ENCODE measurements around the gene PTX4.

PTX4 gene

DNA sequence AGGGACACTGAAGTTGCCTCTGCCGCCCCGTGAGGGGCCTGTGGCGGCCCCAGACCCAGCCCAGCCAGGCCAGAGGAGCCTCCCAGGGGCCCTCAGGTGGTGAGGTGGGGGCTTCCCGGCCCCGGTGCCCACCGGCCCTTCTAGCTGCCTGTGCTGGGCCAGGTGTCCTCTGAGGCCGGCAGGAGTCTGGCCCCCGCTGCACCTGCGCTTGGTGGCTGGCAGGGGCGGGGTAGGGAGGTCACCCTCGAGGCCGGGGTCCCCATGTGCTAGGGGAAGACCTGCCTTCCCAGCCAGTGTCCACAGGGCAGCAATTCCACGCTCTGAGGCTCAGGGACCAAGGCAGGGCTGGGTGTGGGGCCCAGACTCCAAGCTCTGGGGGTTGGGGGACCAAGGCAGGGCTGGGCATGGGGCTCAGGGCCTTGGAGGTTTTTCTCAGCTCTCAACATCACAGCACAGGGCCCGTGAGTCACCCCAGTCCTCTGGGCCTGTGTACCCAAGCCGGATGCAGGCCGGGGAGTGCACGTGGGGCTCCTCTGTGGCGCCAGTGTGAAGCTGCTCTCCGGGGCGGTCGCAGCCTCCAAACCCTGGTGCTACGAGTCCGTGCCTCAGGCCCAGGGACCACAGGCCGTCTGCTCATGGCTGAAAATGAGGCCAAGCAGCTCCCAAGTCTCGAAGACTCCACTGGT, 43.1 kb downstream of the PTX4 start:
- TF ChIP-seq GATA2 (IDR thresholded peaks at IDR 0.05; ENCODE audit: low read depth, low read length) (no peak), GATA3 (IDR thresholded peaks at IDR 0.05; ENCODE audit: low read depth, low read length) (no peak)

DNA sequence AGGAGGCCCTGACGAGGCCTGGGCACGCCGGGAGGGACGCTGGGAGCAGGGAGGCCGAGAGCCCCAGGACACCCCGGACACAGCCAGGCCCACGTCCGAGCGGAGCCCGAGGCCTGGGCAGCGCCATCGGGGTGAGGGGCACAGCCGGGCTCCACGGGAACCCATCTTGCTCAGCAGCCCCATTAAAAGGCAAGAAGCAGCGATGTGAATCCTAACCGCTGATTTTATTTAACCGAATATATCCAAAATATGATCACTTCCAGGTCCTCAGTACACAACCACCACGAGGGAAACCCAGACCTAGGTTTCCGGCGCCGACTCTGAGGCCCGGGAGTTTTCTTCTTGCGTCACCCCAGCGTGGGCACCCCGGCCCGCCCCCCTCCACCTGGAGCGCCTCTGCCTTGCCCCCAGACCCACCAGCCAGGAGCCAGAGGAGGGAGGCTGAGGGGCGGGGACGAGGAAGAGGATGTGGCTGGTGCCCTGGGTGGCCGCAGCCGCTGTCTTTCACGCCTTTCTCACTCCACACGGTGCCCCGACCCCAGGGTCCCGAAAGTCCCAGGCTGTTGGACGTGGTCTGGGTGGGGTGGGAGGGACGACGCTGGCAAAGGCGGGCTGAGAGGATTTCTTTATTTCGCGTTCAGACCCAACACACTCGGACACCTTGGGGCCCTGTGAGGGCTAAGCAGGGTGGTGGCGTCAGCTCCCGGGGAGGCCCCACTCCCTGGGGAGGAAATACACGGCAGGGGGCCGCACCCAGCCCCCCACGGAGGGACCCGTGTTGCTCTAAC, 43.8 kb downstream of the PTX4 start:
- TF ChIP-seq GATA2 (IDR thresholded peaks at IDR 0.05; ENCODE audit: low read depth, low read length) (no peak), GATA3 (IDR thresholded peaks at IDR 0.05; ENCODE audit: low read depth, low read length) (no peak)

DNA sequence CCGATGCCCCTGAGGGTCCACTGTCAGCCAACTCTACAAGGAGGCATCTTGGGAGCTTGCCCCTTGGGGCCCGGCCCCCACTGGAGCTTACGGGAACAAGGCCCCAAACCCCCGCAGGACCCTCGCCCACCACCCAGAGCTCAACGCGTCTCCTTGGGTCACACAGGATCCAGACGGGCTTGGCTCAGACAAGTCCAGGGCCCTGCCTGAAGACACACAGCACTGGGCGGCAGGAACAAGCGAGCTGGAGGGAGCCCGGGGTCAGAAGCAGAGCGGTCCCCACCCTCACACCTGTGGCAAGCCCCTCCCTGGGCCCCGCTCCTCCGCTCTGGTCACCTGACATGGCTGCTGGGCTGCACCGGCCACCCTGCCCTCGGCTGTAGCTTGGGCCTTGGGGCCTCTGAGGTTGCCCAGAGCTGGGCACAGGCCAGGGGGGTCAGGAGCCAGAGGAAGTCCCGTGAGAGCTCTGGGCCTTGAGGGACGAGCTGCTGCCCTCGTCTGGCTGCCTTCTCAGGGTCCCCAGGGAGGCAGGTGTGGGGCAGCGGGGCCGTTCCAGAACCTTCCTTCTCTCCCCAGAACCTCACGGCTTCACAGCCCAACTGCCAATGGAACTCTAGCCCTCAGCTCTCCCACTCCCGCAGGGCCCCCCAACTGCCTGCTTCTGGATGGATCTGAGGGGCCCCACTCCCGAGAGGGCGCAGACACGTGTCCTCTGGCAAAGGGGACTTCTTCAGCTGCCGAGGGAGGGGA, 44.6 kb downstream of the PTX4 start, which contains the start of gene CCDC154:
TSS of gene CCDC154 (minus strand) at position 577 of the 750 bp plus-strand sequence. CDS start at position 343, 234 bp downstream.
- TF ChIP-seq GATA2 (IDR thresholded peaks at IDR 0.05; ENCODE audit: low read depth, low read length) (no peak), GATA3 (IDR thresholded peaks at IDR 0.05; ENCODE audit: low read depth, low read length) (no peak)

DNA sequence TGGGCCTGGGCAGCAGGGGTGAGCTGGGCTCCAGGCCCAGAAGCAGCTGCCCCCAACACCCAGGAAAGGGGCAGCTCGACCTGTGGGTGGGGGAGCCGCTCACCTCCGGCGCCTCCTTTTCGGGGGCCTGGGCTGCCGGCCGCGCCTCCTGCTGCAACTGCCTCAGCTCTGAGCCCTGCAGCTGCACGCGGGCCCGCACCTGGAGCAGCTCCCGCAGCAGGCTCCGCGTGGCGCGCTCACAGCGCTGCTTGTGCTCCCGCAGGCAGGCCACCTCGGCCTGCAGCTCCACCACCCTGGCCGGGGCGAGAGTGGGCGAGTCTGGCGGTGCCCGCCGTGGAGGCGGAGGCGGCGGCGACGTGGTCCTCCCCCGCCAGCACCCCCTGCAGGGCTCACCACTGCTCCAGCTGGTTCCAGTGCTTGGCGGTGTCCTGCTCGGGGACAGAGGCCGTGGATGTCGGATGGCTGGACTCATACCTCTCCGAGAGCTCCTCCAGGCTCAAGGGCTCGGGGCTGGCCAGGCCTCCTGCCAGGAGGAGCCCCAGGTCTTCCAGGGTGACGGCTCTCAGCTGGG, 45.3 kb downstream of the PTX4 start:
- no peak for TF ChIP-seq GATA3 (IDR thresholded peaks at IDR 0.05; ENCODE audit: low read depth, low read length)
- TF ChIP-seq GATA2 (IDR thresholded peaks at IDR 0.05; ENCODE audit: low read depth, low read length), result no peak

- TF ChIP-seq GATA2 (IDR thresholded peaks at IDR 0.05; ENCODE audit: low read depth, low read length) (no peak), GATA3 (IDR thresholded peaks at IDR 0.05; ENCODE audit: low read depth, low read length) (no peak)
Observed at GRCh38 chr16:1442697-1443096, 46.0 kb downstream of the PTX4 start.

DNA sequence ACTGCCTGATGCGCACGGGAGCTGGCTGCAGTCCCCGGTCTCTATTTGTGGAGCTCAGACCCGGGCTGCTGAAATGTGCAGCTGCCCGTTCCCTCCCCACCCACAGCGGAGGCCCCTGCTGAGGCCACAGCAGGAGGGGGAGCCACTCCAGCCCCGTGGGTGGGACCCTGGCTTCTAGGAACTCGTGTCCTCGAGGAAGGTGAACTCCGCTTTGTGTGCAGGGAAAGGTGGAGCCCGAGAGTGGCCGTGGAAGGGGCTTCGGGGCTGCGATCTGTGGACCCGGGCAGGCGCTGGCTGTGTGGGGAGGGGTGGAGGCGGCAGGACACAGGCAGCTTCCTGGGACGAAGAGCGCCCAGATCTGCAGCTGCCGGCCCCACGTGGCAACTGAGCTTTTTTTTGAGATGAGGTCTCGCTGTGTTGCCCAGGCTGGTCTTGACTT, 47.3 kb downstream of the PTX4 start:
- TF ChIP-seq GATA2 (IDR thresholded peaks at IDR 0.05; ENCODE audit: low read depth, low read length) (no peak), GATA3 (IDR thresholded peaks at IDR 0.05; ENCODE audit: low read depth, low read length) (no peak)

GRCh38 chr16:1439058-1439698, 49.6 kb downstream of the PTX4 start:
- no peak for TF ChIP-seq GATA3 (IDR thresholded peaks at IDR 0.05; ENCODE audit: low read depth, low read length)
- no peak for TF ChIP-seq GATA2 (IDR thresholded peaks at IDR 0.05; ENCODE audit: low read depth, low read length)

GRCh38 chr16:1438229-1439057, 50.3 kb downstream of the PTX4 start:
- TF ChIP-seq GATA3 (IDR thresholded peaks at IDR 0.05; ENCODE audit: low read depth, low read length) (no peak), GATA2 (IDR thresholded peaks at IDR 0.05; ENCODE audit: low read depth, low read length) (no peak)

GRCh38 chr16:1437606-1438005, 51.1 kb downstream of the PTX4 start:
- TF ChIP-seq GATA3 (IDR thresholded peaks at IDR 0.05; ENCODE audit: low read depth, low read length) (no peak), GATA2 (IDR thresholded peaks at IDR 0.05; ENCODE audit: low read depth, low read length) (no peak)

DNA sequence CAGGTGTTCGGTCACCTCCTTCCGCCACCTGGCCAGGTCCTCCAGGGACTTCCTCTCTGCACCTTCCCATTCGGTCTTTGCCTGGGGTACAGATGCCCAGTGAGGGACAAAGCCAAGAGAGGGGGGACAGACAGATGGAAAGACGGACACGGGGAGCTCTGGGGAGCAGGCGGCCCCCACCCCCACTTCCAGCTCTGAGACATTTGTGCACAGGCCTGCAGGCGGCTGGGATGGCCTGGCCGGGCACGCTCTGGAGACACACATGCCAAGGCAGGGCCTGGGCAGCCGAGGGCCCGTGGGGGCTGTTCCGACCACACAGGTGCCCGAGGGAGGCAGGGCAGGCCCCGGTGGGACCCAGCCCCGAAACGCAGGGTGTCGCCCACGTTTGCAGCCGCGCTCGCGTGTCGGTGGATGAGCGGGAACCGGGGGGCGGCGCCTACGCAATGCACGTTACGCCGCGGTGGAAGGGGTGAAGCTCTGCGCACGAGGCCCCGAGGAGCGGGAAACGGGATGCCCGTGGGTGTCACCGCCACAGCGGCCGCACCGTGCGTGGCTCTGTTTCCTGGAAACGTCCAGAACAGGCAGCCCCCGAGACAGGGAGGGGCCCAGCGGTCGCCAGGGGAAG, 51.9 kb downstream of the PTX4 start:
- no peak for TF ChIP-seq GATA2 (IDR thresholded peaks at IDR 0.05; ENCODE audit: low read depth, low read length)

DNA sequence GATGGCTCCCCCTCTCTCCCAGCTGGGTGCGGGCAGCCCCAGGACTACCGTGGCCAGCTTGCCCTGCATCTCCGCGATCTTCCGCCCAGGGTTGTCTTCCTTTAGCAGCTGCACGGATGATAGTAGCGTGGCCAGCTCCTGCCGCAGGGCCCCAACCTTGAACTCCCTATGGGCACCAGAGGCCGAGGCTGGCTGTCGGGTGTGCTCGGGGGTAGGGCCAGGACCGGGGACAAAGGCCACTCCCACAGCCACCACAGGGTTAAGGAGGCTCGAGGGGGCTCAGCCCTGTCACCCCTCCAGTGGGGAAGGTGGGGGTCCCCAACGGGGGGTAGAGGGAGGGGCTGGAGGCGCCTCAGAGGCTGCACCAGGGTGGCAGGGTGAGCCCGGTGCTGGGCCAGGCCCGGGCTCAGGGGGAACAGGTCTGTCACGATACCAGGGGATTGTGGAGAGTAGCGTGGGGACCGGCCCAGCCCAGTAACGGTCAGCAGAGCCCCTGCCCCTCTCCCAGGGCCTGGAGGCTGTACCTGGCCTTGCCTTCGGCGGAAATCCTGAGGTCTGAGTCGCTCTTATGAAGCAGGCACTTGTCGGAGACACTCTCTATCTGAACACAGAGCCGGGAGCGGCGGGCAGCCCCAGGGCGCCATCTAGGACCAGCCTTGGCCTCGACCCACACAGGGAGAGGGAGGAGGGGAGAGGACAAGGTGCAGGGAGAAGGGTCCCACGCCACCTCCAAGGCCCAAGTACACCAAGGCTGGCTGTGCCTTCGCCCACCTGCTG, 52.6 kb downstream of the PTX4 start:
- TF ChIP-seq GATA2 (IDR thresholded peaks at IDR 0.05; ENCODE audit: low read depth, low read length) (no peak), GATA3 (IDR thresholded peaks at IDR 0.05; ENCODE audit: low read depth, low read length) (no peak)
